Daoy (cell line): ENCODE results near the gene ATP8A2. TPM values are rescaled to one million over a fixed set of nuclear protein-coding genes. Genes with fewer than 3 reads are reported as not detected.
"Not testable (repeated sequence)": the region's sequence is repeated elsewhere in the genome, so short reads cannot be mapped to it uniquely, and the experiment has no call there.

ENCODE experiments used
- DNase-seq: peaks from one replicate; pipeline ENCODE4 v3.0.0-alpha.2; 2015; ENCODE audit warnings: low read depth
- total RNA-seq: library from RNA; depleted of rRNA; stranded (reverse); fragments of >200 nt; shearing (Covaris generic); gene quantifications from 2 replicates; pipeline ENCODE4 v1.2.3, GENCODE V29; 2014; rRNA removed

Gene ATP8A2
- total RNA-seq, 1 experiment from 2014 or later: 2.7 TPM

GRCh38 chr13:26062853-26063444 lies 691.2 kb downstream of the ATP8A2 start:
- DNase-seq: peak; percentile 58

GRCh38 chr13:26066492-26066891 lies 694.7 kb downstream of the ATP8A2 start:
- DNase-seq: not testable (repeated sequence)

- peak; percentile 9 for DNase-seq
Measured at GRCh38 chr13:26067601-26068000, 695.8 kb downstream of the ATP8A2 start.

GRCh38 chr13:26068372-26068771 lies 696.6 kb downstream of the ATP8A2 start:
- not testable (repeated sequence) for DNase-seq

GRCh38 chr13:26069642-26070041 lies 697.9 kb downstream of the ATP8A2 start:
- not testable (repeated sequence) for DNase-seq

GRCh38 chr13:26071691-26072090 lies 699.9 kb downstream of the ATP8A2 start:
- no peak for DNase-seq

- not testable (repeated sequence) for DNase-seq
Measured at GRCh38 chr13:26072335-26072734, 700.6 kb downstream of the ATP8A2 start.

GRCh38 chr13:26074706-26075105 lies 702.9 kb downstream of the ATP8A2 start:
- DNase-seq: peak; percentile 69

Other genes starting within 250 kb of the ATP8A2 start
- 0.40 TPM in 1 of 2 replicates, not detected in the other for gene AMER2, start 199.7 kb upstream of the ATP8A2 start, total RNA-seq
- 20.3 and 20.6 TPM in 2 replicates for gene MTMR6, start 84.5 kb upstream of the ATP8A2 start, total RNA-seq
- gene NUP58, start 70.3 kb upstream of the ATP8A2 start, total RNA-seq: 47.6 and 52.4 TPM in 2 replicates